ENCODE measurements around the gene PRSS33.

The PRSS33 gene

GRCh38 chr16:2779151-2779920, 8.0 kb downstream of the PRSS33 start:
- H3K4me3 ChIP-seq (ENCODE audit: low read depth, low read length): no peak overlapping the region

DNA sequence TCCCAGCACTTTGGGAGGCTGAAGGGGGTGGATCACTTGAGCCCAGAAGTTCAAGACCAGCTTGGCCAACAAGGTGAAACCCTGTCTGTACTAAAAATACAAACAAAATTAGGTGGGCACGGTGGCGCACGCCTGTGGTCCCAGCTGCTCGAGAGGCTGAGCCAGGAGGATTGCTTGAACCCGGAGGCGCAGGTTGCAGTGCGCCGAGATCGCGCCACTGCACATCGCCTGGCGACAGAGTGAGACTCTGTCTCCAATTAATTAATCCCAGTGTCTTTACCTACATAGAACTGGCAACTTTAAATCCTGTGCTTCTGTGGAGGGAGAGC, 8.8 kb downstream of the PRSS33 start:
- H3K4me3 ChIP-seq (ENCODE audit: low read depth, low read length): no peak overlapping the region

- peak overlapping the region; percentile 95 for H3K4me3 ChIP-seq (ENCODE audit: low read depth, low read length)
Measured at GRCh38 chr16:2777903-2778629, 9.3 kb downstream of the PRSS33 start.

- peak within 1 kb of the TSS; percentile 95 for H3K4me3 ChIP-seq (ENCODE audit: low read depth, low read length)
Measured at GRCh38 chr16:2777231-2777902, 10.0 kb downstream of the PRSS33 start, which contains the start of gene ELOB. TSS of gene ELOB (minus strand) at chr16:2777280. CDS start at chr16:2777239, 41 bp downstream.

DNA sequence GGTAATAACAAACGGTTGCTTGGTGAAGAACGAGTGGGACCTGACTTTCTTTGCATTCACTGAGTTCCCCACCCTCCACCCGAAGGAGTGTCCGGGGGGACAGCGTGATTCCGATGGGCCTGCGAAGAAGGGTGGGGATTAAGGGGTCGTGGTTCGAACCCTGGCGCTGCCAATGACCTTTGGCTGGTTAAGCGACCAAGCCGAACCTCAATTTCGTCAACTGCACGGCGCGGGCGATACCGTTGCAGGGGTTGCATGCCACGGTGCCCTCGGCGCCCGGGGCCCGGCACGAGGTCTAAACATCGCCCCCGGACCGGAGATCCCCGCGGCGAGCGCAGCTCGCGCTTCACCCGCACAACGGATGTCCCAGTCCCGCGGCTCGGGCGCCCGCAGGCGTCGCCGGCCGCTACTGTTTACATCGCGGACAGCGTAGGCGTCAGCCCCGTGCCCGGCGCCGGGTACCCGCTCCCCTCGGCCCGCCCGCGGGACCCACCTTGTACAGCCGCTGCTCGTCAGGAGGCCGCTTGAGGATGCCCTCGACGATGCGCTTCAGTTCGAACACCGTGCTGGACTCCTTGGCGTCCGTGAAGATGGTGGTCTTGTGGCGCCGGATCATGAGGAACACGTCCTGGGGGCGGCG, 10.7 kb downstream of the PRSS33 start:
- H3K4me3 ChIP-seq (ENCODE audit: low read depth, low read length): peak overlapping the region; percentile 90

- peak overlapping the region; percentile 90 for H3K4me3 ChIP-seq (ENCODE audit: low read depth, low read length)
Measured at GRCh38 chr16:2775765-2776499, 11.4 kb downstream of the PRSS33 start.

DNA sequence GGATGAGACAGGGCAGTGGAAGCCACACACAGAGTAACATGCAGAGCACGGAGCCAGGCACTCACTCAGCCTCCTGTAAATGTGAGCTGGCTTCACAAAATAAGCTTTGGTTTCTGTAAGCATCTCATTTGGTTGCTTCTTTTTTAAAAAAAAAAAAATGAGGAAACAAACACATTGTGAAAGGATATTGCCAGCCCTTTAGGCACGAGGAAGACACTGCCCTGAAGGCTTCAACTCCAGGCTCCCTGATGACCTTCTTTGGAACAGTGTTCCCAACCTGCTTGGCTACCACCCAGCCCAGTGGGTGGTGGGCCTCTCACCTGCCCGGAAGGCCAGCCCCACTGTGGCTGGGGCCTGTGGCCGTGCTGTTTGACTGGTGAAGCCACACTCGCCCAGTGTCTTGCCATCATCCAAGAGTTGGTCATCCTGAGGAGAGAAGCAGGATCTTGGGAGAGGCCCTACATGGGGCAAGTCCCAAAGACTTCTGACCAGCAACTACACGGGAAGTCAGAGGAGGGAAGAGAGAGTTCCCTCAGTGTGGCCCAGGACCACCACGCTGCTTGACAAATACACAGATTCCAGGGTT, 12.1 kb downstream of the PRSS33 start:
- H3K4me3 ChIP-seq (ENCODE audit: low read depth, low read length): no peak overlapping the region

- no peak overlapping the region for H3K4me3 ChIP-seq (ENCODE audit: low read depth, low read length)
Measured at GRCh38 chr16:2774161-2774891, 13.0 kb downstream of the PRSS33 start.

DNA sequence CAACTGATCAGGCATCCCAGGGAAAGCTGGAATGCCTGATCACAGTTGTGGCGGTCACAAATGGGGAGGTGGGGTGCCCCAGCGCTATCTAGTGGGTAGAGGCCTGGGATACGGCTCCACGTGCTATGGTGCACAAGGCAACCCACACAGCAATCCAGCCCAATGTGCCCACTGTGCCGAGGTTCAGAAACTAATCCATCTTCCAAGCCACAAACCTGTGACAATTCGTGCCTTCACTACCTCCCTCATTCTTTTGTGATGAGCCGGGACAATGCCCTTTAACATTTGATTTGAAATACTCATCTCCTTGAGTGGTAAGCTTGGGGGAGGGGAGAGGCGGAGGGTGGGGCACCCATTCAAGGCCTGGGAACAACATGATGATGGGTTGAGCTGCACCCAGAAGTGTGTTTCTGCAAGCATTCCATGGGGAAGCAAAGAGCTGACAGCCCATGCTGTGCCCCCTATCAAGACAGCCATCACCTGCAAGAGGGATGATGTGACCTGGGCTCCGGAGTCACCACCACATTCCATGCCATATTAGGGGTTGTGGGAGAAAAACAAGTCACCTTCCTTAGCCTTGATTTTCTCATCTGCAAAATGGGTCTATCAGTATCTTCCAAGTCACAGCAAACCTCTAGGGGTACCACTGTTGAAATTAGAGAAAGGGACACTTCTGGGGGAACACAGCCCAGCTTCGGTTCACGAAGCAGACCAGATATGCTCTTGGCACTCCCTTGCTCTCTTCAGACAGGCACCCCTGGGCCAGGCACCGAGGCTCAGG, 14.0 kb downstream of the PRSS33 start:
- no peak overlapping the region for H3K4me3 ChIP-seq (ENCODE audit: low read depth, low read length)

DNA sequence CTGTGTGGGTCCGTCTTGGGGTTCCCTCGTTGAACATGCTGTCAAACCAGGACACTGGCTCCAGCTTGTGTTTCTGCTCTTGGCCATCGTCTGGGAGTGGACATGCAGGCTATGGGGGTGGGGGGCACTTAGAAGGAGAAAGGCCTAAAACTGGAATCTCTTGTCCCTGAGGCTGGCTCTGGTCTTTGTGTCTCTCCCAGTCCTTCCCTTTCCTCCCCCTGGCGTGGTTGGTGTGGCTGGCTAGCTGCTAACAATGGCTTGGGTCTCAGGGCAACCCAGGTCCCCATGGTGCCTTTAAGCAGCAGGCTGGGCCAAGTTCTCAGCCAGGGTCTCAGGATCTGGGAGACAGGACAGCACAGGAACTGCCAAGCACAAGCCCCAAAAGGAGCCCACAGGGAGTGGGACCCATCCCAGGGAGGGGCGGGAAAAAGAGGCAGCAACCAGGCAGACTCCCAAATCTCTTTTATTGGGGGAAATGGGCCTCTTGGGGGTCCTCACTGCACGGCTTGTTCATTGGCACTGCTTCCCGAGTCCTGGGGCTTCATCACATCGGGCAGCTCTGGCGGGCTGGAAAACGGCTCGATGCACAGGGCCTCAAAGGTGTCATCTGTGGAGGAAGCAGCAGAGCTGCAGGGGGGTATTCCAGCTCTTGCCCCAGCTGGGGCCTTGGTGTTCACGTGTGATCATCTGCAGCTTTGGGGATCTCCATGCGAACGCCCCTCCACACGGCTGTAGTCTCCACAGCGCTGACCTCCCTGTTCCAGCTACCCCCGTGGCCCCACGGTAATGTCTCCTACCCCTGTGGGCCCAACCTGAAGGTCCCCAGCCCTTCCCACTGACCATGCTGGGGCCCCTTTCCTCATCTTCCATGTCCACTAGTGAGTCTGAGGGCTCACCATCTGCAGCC, 15.6 kb downstream of the PRSS33 start:
- no peak overlapping the region for H3K4me3 ChIP-seq (ENCODE audit: low read depth, low read length)

GRCh38 chr16:2770057-2770951, 17.1 kb downstream of the PRSS33 start:
- no peak overlapping the region for H3K4me3 ChIP-seq (ENCODE audit: low read depth, low read length)

DNA sequence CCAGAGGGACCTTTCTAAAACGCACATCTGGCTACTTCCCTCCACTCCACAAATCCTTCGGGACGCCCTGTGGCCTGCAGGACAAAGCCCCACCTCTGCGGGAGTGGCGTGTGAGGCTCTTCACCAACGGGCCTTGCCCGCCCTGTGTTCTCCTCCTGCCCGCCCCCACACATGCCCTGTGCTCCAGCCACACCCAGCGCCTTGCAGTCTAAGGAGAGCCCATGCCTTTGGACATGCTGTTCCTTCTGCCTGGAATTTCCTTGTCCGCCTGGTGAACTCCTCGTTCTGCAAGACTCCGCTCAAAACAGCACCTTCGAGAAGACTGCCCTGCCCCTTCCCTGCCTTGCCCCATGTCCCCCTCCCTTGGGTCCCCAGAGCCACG, 17.7 kb downstream of the PRSS33 start:
- H3K4me3 ChIP-seq (ENCODE audit: low read depth, low read length): no peak overlapping the region

GRCh38 chr16:2769100-2769529, 18.2 kb downstream of the PRSS33 start:
- no peak overlapping the region for H3K4me3 ChIP-seq (ENCODE audit: low read depth, low read length)

GRCh38 chr16:2768403-2769089, 18.8 kb downstream of the PRSS33 start:
- H3K4me3 ChIP-seq (ENCODE audit: low read depth, low read length): no peak overlapping the region

- H3K4me3 ChIP-seq (ENCODE audit: low read depth, low read length): no peak overlapping the region
Measured at GRCh38 chr16:2767891-2768290, 19.5 kb downstream of the PRSS33 start.

DNA sequence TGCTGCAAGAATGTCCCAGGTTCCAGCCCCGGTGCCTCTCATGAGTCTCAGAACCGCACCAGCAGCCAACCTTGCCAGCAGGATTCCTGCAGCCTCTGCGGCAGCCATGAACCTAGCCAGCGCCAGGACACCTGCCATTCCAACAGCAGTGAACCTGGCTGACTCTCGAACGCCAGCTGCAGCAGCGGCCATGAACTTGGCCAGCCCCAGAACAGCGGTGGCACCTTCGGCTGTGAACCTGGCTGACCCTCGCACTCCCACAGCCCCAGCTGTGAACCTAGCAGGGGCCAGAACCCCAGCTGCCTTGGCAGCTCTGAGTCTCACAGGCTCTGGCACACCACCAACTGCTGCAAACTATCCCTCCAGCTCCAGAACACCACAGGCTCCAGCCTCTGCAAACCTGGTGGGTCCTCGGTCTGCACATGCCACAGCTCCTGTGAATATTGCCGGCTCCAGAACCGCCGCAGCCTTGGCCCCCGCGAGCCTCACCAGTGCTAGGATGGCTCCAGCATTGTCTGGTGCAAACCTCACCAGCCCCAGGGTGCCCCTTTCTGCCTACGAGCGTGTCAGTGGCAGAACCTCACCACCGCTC, 20.1 kb downstream of the PRSS33 start:
- H3K4me3 ChIP-seq (ENCODE audit: low read depth, low read length): no peak overlapping the region
